ENCODE measurements around the gene LRRN4.
"Not testable (repeated sequence)": the region's sequence is repeated elsewhere in the genome, so short reads cannot be mapped to it uniquely, and the experiment has no call there.

Gene LRRN4

DNA sequence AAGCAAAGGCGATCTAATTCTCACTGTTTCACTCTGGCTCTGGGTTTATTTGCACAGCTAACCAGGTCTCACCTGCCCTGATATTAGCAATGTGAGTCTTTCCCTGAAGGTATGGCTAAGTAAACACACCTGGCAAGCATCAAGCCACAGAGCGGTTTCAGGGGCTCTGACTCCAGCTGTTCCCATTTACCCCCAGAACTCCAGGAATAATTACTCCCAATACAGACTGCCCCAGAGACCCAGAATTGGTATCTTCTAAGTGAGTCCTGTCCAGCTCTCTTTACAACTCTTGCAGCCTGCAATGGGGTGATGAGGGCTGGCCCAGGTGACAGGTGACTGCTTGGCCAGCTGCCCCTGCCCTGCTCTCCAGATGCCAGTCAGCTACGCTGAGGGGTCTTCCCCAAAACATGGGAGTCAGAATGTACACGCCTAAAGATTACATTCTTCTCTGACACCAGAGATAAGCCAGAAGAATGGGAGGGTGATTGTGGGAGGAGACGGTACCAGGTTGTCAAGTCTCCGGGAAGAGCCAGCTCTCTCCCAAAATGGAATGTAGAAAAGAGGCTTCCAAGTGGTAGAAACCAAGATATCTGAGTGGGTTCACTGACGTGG, 4.9 kb upstream of the LRRN4 start:
- DNase-seq (ENCODE audit: low read depth) = no peak

DNA sequence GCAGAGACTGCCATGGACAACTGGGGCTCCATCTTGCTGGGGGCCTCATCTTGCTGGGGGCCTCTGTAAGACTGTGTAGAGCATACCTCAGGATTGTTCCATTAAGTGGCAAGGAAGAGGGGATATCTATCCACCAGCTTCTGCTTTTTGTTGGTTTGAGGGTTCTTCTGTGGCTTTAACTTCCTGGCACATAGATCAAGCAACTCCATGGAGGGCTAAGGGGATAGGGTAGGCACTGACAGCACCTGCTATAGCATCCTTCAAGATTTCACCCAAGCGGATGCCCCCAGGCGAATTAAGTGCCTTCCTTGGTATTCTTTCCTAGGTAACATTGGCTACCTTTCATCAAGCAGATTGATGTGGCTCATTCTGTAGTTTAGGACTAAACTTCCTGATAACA, 3.8 kb upstream of the LRRN4 start:
- DNase-seq (ENCODE audit: low read depth) = no peak

DNA sequence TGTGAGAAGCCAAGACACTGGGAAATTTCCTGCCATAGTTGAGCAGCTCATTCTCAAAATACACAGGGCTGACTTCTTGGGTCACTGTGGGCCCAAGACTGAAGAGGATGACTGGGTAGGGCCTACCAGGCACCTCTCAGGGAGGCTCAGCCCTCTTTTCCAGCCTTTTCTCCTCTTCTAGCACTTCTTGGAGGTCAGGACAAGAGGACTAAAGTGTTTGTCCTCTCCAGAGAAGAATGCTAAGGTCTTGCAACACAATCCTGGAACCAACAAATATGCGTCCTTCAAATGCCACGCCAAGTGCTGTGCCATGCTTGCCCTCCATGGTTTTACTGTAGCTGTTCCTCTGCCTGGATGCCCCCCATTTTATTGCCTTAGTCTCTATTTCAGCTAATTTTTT, 3.3 kb upstream of the LRRN4 start:
- no peak for DNase-seq (ENCODE audit: low read depth)

DNA sequence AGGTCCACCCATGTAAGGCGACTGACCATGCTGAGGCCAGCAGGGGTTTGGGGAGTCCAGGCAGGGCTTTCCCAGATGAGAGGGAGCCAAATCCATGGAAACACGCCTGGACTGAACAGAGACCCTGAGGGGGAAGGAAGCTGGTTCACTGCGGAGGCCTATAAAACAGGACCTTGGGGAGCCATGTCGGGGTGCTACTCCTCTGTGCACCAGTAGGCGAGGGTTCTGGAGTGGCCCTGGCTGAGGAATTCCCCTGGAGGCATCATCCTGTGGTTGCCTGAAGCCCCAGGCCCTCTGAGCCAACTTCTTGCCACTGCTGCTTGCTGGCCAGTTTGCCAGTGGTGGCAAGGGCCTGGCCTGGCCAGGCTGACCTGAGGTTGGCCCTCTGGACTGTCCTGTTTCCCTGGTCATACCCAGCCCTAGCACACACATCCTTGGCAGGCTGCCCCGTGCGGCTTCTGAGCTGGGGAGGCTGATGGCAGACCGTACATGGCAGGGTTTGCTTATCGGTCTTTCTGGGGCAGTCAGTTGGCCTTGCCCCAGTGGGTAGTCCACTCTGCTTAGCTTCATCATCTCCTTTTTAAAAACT, 2.2 kb upstream of the LRRN4 start:
- DNase-seq (ENCODE audit: low read depth) = no peak

DNA sequence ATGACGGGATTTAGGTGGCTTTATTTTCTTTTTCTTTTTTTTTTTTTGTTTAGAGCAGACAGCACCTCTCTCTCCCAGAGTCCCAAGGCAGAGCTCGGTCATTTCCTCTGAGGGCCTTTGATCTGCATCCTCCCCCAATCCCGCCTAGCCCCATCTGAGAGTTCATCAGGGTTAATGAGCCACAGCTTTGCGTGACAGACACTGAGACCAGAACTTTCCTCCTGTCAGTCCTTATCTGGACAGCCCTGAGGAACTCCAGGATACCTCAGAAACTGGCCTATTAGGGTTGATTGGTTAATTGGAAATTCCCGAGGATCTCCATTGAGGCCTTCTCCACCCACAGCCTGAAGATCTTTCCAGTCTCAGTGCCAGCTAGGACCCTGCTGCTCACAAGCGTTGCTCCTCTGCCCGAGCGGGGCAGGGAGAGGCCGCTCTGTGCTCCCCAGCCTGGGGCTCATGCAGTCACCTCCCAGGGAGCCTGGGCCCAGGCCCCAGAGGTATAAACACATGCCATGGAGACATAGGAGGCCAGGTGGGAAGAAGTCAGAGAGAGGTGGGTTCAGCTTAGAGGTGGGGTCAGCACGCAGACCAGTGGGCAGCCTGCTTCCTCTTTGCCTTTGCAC, 1.4 kb upstream of the LRRN4 start:
- DNase-seq (ENCODE audit: low read depth) = no peak

DNA sequence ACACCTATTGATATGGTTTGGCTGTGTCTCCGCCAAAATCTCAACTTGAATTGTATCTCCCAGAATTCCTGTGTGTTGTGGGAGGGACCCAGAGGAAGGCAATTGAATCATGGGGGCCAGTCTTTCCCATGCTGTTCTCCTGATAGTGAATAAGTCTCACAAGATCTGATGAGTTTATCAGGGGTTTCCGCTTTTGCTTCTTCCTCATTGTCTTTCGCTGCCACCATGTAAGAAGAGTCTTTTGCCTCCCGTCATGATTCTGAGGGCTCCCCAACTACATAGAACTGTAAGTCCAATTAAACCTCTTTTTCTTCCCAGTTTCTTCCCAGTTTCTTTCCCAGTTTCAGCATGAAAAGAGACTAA, 810 bp upstream of the LRRN4 start:
- DNase-seq (ENCODE audit: low read depth) = not testable (repeated sequence)

DNA sequence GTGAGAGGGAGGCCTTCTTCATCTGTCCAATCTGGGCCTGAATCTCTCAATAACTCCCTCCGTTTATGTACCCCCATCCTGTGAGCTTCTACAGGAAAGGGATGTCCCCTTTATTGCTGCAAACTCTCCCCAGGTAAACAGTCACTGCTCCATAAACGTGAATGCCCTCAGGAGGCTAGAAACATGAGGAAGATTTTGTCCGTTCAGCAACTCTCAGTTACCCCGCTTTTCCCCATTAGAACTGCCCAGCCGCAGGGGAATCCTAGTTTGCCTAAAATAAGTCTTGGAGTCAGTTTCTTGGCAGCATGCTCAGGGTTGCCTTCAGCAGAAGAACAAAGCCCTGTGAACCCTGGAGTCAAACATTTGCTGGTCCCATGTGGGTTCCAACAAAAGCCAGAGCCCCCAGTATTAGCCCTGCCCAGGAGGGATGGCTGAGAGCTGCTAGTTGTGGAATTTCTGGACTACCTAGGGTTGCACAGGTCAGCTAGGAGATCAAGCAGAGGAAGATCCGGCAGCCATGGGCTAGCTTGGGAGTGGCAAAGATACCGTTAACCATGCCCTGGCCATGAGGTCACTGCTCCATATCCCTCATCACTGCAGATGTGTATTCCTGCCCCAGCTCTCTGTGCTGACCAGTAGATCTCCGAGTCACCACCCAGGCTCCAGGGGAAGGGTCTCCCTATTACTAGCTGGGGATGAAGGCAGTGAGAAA, 640 bp downstream of the LRRN4 start:
- DNase-seq (ENCODE audit: low read depth) = no peak

DNA sequence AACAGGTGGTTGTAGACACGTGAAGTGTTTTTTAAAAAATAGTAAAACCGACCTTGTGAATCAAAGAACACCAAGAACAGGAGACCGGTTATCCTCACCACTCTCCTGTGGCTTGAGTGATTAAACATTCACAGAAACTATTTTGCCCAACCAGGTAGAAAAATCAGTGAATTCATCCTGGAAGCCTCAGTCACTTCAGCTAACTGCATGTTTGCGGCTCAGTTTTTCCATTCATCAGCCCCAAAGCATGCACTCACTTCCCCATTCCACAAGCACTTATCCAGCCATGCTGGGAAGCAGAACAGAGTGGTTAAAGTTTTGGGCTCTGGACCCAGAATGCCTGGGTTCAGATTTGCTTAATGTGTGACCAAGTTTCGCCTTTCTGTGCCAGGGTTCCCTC, 2.4 kb downstream of the LRRN4 start:
- peak; percentile 60 for DNase-seq (ENCODE audit: low read depth)

DNA sequence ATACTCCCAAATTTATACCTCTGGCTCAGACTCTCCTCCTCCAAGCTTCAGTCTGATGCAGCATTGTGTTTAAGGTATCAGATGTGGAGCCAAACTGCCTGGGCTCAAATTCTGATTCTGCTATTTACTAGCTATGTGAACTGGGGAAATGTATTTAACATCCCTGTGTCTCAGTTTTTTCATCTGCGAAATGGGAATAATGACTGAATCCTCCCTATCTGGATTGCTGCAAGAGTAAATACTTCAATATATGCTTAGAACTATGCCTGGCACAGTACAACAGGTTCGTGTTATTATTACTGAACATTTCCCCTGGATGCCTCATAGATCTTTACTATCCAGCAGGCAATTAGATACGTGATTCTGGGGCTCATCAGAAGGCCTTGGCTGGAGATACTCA, 5.5 kb downstream of the LRRN4 start:
- DNase-seq (ENCODE audit: low read depth) = no peak

DNA sequence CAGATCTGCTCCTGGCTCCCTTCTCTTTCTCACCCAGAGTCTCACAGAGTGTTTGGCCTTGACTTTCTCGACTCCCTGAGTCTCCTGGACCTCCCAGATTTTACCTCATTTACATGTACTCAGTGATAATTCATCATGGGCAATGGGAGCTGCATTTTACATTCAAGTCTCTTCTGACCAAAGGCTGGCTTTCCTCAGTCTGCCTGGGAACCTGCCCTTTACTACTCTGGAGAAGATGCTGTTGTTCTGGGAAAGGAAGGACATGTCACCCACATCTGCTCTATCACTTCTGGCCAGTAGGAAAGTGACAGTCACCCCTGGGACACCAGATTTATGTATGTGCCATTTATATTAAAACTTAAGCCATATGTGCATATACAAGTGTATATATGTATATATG, 7.4 kb downstream of the LRRN4 start:
- DNase-seq (ENCODE audit: low read depth) = no peak

DNA sequence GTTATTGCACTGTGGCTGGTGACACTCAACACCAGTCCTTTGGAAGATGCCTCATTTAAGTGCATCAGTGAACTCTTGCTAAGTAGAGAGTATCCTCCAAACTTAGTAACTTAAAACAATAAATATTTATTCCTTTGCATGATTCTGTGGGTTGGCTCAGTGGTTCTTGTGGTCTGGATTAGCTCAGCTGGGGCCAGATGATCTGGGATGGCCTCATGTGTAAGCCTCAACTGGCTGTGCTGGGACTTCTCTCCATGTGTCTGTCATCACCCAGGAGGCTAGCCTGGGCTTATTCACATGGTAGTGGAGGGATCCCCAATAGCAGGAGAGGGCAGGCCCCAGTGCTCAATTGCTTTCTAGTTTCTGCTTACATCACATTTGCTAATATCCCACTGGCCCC, 8.3 kb downstream of the LRRN4 start:
- DNase-seq (ENCODE audit: low read depth) = peak; percentile 60

DNA sequence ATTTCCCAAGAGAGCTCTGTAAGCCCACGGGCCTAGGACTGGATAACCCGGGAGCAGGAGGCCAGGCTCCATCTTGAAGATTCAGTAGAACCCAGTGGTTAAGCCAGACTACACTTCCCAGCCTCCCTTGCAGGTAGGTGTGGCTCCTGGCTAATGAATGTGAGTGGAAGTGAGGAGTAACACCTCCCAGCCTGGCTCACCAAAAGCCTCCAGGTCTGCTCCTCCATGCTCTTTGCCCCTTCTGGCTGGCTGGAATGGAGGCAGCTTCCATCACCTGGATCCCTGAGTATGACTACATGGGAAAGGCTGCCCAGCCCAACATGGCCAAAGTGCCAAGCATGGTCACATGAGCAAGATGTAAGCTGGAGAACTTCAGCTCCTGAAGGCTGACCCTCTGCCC, 9.7 kb downstream of the LRRN4 start:
- DNase-seq (ENCODE audit: low read depth) = no peak

DNA sequence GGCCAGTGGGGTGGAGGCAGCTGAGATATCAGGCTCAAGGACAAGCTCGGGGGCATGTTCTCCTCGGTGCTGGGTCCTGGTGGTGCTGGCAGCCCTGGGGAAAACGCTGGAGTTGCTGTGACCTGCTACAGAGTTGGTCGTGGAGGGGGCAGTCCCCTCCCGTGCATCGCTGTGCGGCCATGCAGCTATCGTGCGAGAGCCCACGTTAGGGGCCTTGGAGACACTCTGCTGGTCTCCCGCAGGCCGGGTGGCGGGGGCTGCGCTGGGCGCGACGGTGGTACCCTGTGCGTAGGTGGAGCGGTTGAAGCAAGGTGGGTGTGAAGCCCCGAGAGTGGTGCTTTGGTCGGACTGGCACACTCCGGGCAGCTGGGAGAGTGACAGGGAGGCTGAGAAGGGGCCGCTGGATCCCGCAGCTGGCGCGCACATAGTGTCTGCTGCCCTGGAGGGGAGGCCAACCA, 12.0 kb downstream of the LRRN4 start:
- DNase-seq (ENCODE audit: low read depth) = no peak

DNA sequence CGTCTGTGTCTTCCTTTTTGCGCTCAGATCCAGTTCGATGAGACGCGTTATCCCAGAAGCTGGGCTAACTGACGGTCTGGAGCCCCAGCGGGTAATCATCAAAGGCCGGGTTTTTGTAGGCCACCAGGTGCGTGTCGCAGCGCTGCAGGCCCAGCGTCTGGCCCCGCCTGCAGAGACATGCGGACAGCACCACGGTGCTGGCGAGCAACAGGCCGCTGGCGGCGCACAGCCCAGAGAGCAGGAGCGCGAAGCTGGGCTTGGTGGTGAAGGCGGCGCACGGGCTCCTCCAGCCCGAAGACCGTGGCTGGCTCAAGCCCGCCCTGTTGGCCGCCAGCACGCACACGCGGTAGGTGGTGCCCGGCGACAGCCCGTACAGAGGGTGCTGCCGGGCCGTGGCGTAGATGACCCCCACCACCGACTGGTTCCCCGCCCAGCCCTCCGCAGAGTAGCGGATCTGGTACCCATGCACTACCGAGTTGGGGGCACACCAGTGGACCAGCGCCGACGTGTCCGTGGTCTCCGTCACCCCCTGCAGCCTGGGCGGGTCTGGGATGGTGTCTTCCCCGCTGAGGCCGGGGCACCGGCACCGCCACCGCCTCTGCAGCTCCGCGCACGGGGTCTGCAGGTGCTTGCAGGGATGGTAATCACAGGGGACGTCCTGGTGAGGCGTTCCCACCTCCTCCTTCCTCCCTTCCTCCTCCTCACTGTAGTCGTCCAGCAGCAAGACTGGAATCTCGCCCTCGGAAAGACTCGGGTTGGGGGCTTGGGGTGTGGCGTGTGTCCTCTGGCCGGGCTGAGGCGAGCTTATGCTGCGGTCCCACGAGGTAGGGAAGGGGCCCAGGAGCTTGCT, 12.7 kb downstream of the LRRN4 start:
- no peak for DNase-seq (ENCODE audit: low read depth)

DNA sequence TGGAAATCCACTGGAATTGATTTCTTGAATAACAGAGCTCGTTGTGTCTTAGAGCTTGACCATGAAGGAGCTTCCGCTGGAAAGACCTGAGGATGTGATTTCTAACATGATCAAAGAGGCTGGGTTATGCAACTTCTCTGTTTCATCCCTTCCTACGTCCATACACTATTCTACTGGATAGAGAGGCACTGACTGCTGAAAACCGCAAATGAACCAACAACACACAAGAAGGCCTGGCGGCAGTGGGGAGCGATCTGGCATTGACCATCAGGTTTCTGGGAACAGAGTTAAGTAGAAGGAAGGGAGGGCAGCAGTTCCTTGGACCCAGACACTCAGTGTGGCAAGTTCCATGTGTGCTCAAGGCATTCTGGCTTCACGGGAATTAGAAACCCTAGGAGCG, 13.3 kb downstream of the LRRN4 start:
- no peak for DNase-seq (ENCODE audit: low read depth)

DNA sequence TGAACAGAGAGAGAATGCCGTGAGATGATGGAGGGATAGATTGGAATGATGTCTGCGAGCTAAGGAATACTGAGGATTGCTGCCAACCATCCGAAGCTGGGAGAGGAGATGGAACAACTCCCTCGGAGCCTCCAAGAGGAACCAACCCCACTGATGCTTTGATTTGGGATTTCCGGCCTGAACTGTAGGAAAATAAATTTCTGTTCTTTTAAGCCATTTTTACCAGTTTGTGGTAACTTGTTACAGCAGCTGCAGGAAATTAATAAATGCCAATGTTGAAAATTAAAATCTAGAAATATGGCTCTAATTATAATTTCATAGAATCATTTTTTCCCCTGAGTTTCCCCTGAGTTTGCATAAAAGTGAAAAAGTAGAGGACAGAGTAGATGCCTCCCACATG, 14.1 kb downstream of the LRRN4 start:
- no peak for DNase-seq (ENCODE audit: low read depth)

DNA sequence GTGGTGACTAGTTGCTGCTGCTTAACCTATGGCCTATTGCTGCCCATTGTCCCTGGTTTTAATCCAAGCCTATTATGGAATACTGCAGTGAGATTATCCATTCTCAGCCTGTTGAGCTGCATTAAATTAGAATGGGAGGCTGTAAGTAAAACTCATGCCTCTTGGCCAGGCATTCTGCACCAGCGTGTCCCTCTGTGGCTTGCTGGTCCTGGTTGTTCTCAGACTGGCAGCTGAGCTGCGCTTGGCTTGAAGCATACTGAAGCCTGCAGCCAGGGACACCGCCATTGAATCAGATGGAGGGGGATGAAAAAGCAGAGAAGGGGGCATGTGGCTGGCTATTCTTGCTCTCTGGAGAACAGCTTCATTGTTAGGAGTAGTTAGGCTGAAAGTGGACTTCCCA, 15.6 kb downstream of the LRRN4 start:
- DNase-seq (ENCODE audit: low read depth) = no peak

DNA sequence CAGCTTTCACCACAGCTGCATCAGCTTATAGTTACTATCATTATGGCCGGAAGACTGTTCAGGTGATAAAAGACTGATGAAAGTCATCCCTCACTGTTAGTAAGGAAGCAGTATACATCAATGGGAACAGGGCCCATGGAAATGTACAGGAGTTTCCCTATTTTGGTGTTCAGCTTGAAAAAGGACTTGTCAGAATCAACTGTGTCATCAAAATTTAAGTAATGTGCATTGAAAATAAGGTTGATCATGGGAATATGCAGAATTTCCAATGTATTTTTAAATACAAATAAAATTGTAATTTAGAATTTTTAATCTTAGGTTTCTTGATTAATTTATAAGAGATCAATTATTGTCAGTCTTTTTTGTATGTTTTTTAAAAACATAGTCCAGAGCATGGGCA, 16.8 kb downstream of the LRRN4 start:
- no peak for DNase-seq (ENCODE audit: low read depth)

DNA sequence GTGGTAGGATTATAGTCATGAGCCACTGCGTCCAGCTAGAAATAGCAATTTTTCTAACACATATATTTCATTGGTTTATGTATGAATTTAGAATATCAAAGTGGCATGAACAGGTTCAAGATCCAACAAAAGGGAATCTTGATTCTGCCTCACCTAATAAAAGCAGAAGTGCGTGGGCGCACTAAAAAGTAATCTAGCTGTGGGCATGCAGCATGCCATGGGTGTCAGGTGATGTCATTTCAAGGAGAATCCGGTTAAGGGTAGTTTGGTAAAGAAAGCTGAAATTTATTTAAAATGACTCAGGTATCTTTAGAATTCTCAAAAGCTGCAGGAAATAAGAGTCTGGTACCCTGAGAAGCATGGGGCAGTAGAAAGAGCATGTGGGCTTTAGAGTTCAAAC, 17.6 kb downstream of the LRRN4 start:
- DNase-seq (ENCODE audit: low read depth) = no peak

DNA sequence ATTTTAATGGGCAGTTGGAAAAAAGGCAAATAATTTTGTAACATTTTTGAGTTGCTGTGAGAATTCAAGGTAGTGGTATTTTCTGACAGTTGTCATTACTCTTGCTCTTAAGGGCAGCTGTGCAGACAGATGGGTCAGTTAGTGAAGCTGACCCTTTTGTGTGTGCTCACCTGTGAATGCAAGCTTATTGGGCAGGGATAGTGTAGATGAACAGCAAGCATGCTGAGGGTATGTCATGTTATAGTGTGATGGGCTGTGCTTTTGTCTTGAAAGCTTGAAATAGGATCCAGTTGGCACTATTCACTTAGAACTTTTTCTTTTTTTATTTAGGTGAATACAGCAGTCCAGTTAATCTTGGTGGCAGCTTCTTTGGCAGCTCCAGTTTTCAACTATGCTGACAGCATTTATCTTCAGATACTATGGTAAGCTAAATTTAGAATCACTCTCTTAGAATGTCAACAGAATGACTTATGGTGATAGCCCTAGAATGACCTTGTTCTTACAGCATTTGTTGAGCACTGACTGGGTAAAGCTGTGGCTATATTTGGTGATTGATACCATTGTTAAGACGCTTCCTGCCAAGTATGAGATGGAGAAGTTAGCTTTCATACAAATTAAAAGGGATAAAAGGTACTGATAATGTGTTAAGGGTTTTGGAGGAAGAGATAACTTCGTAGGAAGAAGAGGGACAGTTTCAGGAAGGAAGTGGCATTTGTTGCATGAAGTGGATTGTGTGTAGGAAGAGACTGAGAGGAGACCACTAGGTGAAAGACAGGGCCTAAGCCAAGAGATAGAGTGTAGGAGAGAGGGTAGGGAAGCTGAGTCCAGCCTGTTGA, 19.5 kb downstream of the LRRN4 start:
- no peak for DNase-seq (ENCODE audit: low read depth)

DNA sequence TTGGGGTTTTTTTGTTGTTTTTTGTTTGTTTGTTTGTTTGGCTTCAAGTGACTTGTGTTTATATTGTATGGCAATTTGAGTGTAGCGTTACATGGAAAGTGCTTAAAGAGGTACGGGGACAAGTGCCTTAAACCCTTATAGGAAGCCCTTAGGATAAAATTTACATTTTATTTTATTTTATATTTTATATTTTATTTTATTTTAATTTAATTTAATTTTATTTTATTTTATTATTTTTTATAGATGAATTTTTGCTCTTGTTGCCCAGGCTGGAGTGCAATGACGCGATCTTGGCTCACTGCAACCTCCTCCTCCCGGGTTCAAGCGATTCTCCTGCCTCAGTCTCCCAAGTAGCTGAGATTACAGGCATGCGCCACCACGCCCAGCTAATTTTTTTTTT, 21.0 kb downstream of the LRRN4 start:
- not testable (repeated sequence) for DNase-seq (ENCODE audit: low read depth)
